Right lobe of liver (tissue), 6 donors: ENCODE data around the gene POM121. TPM values are rescaled to one million over a fixed set of nuclear protein-coding genes. Genes with fewer than 3 reads are reported as not detected.
"Not testable (repeated sequence)": the region's sequence is repeated elsewhere in the genome, so short reads cannot be mapped to it uniquely, and the experiment has no call there.

Experiments used
- ATAC-seq, 4 donors: fragments of 200-7000 bp; cut with Tn5 transposase; one replicate each; pipeline ENCODE4 v1.9.1; 2020; ENCODE audit warnings: mild to moderate bottlenecking in 4 of 4, moderate library complexity in 4 of 4
- DNase-seq, 3 donors: peaks; one replicate each; pipeline ENCODE4 v3.0.0-alpha.2; 2020
- H3K27ac ChIP-seq, 3 donors: fragments of 200-600 bp; one replicate each; pipeline ENCODE4 v1.8.0; 2022
- H3K27me3 ChIP-seq, 2 donors: fragments of 200-600 bp; one replicate each; pipeline ENCODE4 v1.8.0; 2022
- H3K36me3 ChIP-seq, 4 donors: fragments of 200-600 bp; sonication (generic) in 1 of 4; one replicate each; pipeline versions ENCODE4 v1.5.1 to v1.8.0; 2017 to 2022; ENCODE audit warnings: control low read depth in 1 of 4
- H3K4me1 ChIP-seq, 4 donors: fragments of 200-600 bp; sonication (generic) in 1 of 4; one replicate each; pipeline versions ENCODE4 v1.5.1 to v1.8.0; 2017 to 2022; ENCODE audit warnings: control low read depth in 1 of 4
- H3K4me3 ChIP-seq, 3 donors: fragments of 200-600 bp; one replicate each; pipeline ENCODE4 v1.8.0; 2022
- H3K9me3 ChIP-seq, 4 donors: fragments of 200-600 bp; sonication (generic) in 1 of 4; one replicate each; pipeline versions ENCODE4 v1.5.1 to v1.8.0; 2017 to 2022; ENCODE audit warnings: control low read depth in 1 of 4
- WGBS: methylation state at CpG from one replicate; pipeline ENCODE4 v1.1.6; 2018; ENCODE audit warnings: low coverage, low lambda C conversion rate; ENCODE audit not compliant: insufficient coverage; ENCODE audit errors: missing lambda C conversion rate; 5-methylcytosine and 5-hydroxymethylcytosine counted together
- intact Hi-C, 2 donors: fragments of 100-400 bp; cut with DNase I; formaldehyde crosslinking; loops; one replicate each; pipeline versions ENCODE4 v1.11.2 to v1.14.1; 2022
- total RNA-seq, 6 experiments: library from RNA; depleted of rRNA in 2 of 6; stranded (reverse); fragments of >200 nt in 2 of 6; fragmentation: NEBNext Ultra II Directional in 3 of 6; extraction: Animal tissue kit (Norgen Biotek cat#: 25700) in 3 of 6; gene quantifications; one replicate each; pipeline versions ENCODE4 v1.1.0 to v1.2.4, GENCODE V29; 2016 to 2023
- TF ChIP-seq, protein P1 (sequence below), 4 donors: fragments of 200-600 bp in 3 of 4; fragments of 450-650 bp in 1 of 4; IDR thresholded peaks; one replicate each; pipeline versions ENCODE4 v1.5.1 to v1.8.0; 2016 to 2022; ENCODE audit warnings: antibody characterized with exemption in 4 of 4, mild to moderate bottlenecking in 2 of 4
- donor health status: DM: no; HTN: yes; CAD: no.
- donor health status: DM: no; HTN: no; CAD: no.
- donor health status: DM: no; HTN: no; CAD: no.
- donor health status: DM: no; HTN: yes; CAD: no.
- donor health status: DM: no; HTN: yes; CAD: no.

The POM121 gene
- total RNA-seq, 6 experiments from 2014 or later: 14.2 to 19.0 (median 16.6) TPM

- DNase-seq, intact Hi-C loops, H3K4me3 ChIP-seq, H3K9me3 ChIP-seq, H3K4me1 ChIP-seq, ATAC-seq, H3K27ac ChIP-seq, H3K27me3 ChIP-seq: not testable (repeated sequence)
- peaks cover 0 to 23% (median 3%) of the 10 kb centered on the region in 4 donors for H3K36me3 ChIP-seq
- 89% methylated on average over 5 of the region's 25 CpGs for WGBS
These were observed 18.1 kb downstream of the POM121 start for GRCh38 chr7:72942956-72943355.

GRCh38 chr7:72944937-72945336 lies 20.0 kb downstream of the POM121 start:
- ATAC-seq, H3K27ac ChIP-seq, DNase-seq, H3K4me1 ChIP-seq, H3K27me3 ChIP-seq, intact Hi-C loops, H3K9me3 ChIP-seq, H3K4me3 ChIP-seq: not testable (repeated sequence)
- no CpG with 5 or more reads among the region's 15 CpGs for WGBS
- peaks cover 0 to 11% (median 0%) of the 10 kb centered on the region in 4 donors for H3K36me3 ChIP-seq

DNA sequence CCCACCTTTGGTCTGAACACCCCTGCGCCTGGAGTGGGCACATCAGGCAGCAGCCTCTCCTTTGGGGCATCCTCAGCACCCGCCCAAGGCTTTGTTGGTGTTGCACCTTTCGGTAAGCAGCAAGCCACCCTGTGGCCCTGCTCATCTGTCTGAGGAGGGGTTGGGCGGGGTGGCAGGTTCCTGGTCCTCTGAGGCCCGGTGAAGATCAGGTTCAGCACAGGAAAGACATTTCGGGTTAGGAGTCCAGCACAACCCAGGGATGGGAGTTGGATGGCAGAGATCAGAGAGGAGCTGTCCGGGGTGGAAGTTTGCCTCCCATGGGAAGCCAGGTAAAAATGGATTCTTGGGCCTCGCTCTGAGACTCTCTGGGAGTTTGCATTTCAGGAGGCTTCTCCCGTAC lies 20.7 kb downstream of the POM121 start:
- ATAC-seq, H3K27ac ChIP-seq, intact Hi-C loops, H3K4me3 ChIP-seq, H3K4me1 ChIP-seq, DNase-seq, H3K27me3 ChIP-seq, H3K9me3 ChIP-seq: not testable (repeated sequence)
- peaks cover 0 to 11% (median 0%) of the 10 kb centered on the region in 4 donors for H3K36me3 ChIP-seq
- 89% methylated on average over 3 of the region's 9 CpGs for WGBS

GRCh38 chr7:72946130-72946745 lies 21.3 kb downstream of the POM121 start:
- H3K9me3 ChIP-seq, H3K4me3 ChIP-seq, H3K27ac ChIP-seq, intact Hi-C loops, H3K4me1 ChIP-seq, H3K27me3 ChIP-seq: not testable (repeated sequence)
- ATAC-seq (peak; percentile 54 to 73 (median 66)), DNase-seq (peak in 1 of 3 donors; percentile 52)
- TF ChIP-seq, protein P1, sequence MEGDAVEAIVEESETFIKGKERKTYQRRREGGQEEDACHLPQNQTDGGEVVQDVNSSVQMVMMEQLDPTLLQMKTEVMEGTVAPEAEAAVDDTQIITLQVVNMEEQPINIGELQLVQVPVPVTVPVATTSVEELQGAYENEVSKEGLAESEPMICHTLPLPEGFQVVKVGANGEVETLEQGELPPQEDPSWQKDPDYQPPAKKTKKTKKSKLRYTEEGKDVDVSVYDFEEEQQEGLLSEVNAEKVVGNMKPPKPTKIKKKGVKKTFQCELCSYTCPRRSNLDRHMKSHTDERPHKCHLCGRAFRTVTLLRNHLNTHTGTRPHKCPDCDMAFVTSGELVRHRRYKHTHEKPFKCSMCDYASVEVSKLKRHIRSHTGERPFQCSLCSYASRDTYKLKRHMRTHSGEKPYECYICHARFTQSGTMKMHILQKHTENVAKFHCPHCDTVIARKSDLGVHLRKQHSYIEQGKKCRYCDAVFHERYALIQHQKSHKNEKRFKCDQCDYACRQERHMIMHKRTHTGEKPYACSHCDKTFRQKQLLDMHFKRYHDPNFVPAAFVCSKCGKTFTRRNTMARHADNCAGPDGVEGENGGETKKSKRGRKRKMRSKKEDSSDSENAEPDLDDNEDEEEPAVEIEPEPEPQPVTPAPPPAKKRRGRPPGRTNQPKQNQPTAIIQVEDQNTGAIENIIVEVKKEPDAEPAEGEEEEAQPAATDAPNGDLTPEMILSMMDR (IDR thresholded peaks at IDR 0.05): peak; percentile 22 to 49 (median 42)
- peaks cover 0 to 11% (median 0%) of the 10 kb centered on the region in 4 donors for H3K36me3 ChIP-seq
- 0% methylated on average over 2 of the region's 22 CpGs for WGBS

- H3K4me3 ChIP-seq, H3K9me3 ChIP-seq, intact Hi-C loops, H3K27me3 ChIP-seq, H3K27ac ChIP-seq, H3K4me1 ChIP-seq, DNase-seq: not testable (repeated sequence)
- 33% methylated on average over 8 of the region's 23 CpGs for WGBS
- ATAC-seq: peak; percentile 16 to 46 (median 24)
- peaks cover 0 to 11% (median 0%) of the 10 kb centered on the region in 4 donors for H3K36me3 ChIP-seq
These were observed 23.8 kb downstream of the POM121 start for GRCh38 chr7:72948714-72949113.

GRCh38 chr7:72949276-72949675 lies 24.4 kb downstream of the POM121 start:
- ATAC-seq (peak; percentile 25 to 71 (median 64)), DNase-seq (peak in 1 of 3 donors; percentile 57)
- H3K4me1 ChIP-seq, intact Hi-C loops, H3K27ac ChIP-seq, H3K4me3 ChIP-seq, H3K27me3 ChIP-seq, H3K9me3 ChIP-seq: not testable (repeated sequence)
- H3K36me3 ChIP-seq: peaks cover 0 to 11% (median 0%) of the 10 kb centered on the region in 4 donors
- 45% methylated on average over 5 of the region's 9 CpGs for WGBS

- H3K9me3 ChIP-seq, ATAC-seq, H3K4me3 ChIP-seq, H3K27ac ChIP-seq, DNase-seq, intact Hi-C loops, H3K4me1 ChIP-seq, H3K27me3 ChIP-seq: not testable (repeated sequence)
- 60% methylated on average over 2 of the region's 6 CpGs for WGBS
- H3K36me3 ChIP-seq: peaks cover 0 to 11% (median 0%) of the 10 kb centered on the region in 4 donors
These were observed 24.8 kb downstream of the POM121 start for GRCh38 chr7:72949686-72950085.

- H3K4me1 ChIP-seq, H3K27ac ChIP-seq, ATAC-seq, H3K27me3 ChIP-seq, H3K9me3 ChIP-seq, DNase-seq, intact Hi-C loops, H3K4me3 ChIP-seq: not testable (repeated sequence)
- peaks cover 0 to 11% (median 0%) of the 10 kb centered on the region in 4 donors for H3K36me3 ChIP-seq
- no CpG with 5 or more reads among the region's 6 CpGs for WGBS
These were observed 25.5 kb downstream of the POM121 start for GRCh38 chr7:72950432-72950831.

- H3K4me1 ChIP-seq, H3K27ac ChIP-seq, DNase-seq, H3K27me3 ChIP-seq, H3K36me3 ChIP-seq, intact Hi-C loops, H3K9me3 ChIP-seq: not testable (repeated sequence)
- peak overlapping the region in 2 of 3 donors; percentile 37 to 45 for H3K4me3 ChIP-seq
- no CpG with 5 or more reads among the region's 43 CpGs for WGBS
- ATAC-seq: peak; percentile 56 to 58 (median 56)
These were observed 29.1 kb downstream of the POM121 start for GRCh38 chr7:72953901-72954562.

GRCh38 chr7:72954563-72955198 lies 29.8 kb downstream of the POM121 start:
- DNase-seq, H3K27me3 ChIP-seq, intact Hi-C loops, H3K36me3 ChIP-seq, H3K27ac ChIP-seq, H3K4me1 ChIP-seq, H3K9me3 ChIP-seq: not testable (repeated sequence)
- H3K4me3 ChIP-seq: peak overlapping the region in 2 of 3 donors; percentile 37 to 45
- 0% methylated on average over 5 of the region's 45 CpGs for WGBS
- ATAC-seq: peak; percentile 95 to 98 (median 97)
